GM10248 (cell line): ENCODE data around the gene MORN3.
A peak's percentile ranks its signal among the peaks of the same experiment; 100 is the strongest.
"Not testable (repeated sequence)": the region's sequence is repeated elsewhere in the genome, so short reads cannot be mapped to it uniquely, and the experiment has no call there.

Experiments used
- CTCF ChIA-PET: fragments of 300-600 bp; sonication (Branson Sonifier 250); formaldehyde crosslinking; extraction: SDS; loops from one replicate; lab custom pipeline; 2021; ENCODE audit warnings: antibody characterized with exemption; lab: Yijun Ruan, JAX
- POLR2A ChIA-PET: fragments of 350-650 bp; sonication (Branson Sonifier 250); formaldehyde crosslinking; extraction: SDS; loops from one replicate; lab custom pipeline; 2020; ENCODE audit warnings: antibody characterized with exemption; lab: Yijun Ruan, JAX
- DNase-seq: peaks from one replicate; pipeline ENCODE4 v3.0.0; 2012; ENCODE audit errors: extremely low spot score
- CTCF ChIP-seq: IDR thresholded peaks from 2 replicates; pipeline ENCODE4 v1.5.1; 2012; ENCODE audit warnings: mild to moderate bottlenecking, low read depth; ENCODE audit errors: extremely low read depth, missing control alignments, control extremely low read depth

Gene MORN3

DNA sequence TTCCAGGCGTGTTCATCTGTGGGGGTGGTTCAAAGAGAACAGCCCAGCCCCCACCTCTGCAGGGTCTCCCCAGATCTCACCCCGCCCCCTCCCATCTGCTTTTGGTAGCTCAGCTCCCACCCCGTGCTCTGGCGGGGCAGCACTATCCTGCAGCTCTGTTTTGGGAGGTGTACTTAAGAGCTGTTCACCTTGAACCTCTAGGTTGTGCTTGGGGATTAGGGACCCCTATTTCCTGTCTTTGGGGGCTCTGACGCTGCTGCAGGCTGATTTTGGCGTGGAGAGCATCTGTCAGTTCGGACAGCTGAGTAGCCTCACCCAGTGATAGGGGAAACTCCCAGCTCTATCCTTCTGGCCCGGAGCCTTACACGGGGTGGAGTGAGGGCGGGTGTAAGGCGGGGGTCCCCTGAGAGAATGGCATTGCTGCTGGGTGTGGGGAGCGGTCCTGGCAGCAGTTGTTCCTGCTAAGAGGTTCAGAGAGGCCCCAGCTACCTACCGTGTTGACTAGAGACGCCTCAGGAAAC is 43.9 kb upstream of the MORN3 start:
- CTCF ChIA-PET = interaction anchor here (0.9 to 4.8 kb wide), 8 partner anchors 7 to 214 kb away, joined by 3 to 58 read pairs (median 5); partner anchors contain the start of gene RHOF
- POLR2A ChIA-PET = interaction anchor here (1.3 kb wide), 1 partner anchor 91 kb away, joined by 4 read pairs; the partner anchor contains the start of gene SETD1B
- TF ChIP-seq CTCF = no peak
- no peak for DNase-seq

DNA sequence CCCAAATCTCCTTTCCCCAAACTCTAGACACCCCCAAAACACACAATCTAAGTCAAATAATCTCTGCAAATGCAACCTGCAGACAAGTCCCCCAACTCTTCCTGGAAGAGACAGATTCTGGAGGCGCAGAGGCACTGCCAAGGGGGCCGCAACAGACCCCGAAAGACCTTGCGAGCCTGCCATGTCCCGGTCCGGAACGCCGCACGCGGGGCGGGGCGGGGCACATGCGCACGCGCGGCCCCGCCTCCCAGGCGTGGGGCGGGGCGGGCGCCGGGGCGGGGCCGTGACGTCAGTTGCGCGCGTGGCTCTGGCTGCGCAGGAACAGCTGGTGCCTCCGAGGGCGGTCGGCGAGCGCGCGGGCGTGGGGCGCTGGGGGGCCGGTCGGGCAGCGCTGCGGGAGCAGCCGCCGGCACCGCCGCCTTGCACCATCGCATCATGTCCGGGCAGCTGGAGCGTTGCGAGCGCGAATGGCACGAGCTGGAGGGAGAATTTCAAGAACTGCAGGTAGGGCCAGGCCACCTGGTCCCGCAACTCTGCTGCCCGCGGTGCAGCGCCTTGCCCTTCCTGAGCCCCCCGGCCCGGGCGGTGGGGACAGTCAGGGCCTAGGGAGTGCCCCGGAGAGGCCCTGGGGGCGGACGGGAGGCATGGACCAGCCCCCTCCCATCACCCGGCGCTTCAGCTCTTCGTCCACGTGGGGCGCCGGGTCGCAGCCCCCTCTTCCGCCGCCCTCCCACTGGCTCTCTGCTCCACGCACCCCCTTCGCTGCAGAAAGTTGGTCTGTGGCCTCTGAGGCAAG is 43.2 kb upstream of the MORN3 start, which contains the start of gene TMEM120B:
Gene TMEM120B (plus strand): TSS at position 292 of the 796 bp plus-strand sequence. CDS start 144 bp downstream, at position 436.
- CTCF ChIA-PET = interaction anchor here (0.5 to 4.8 kb wide), 13 partner anchors 8 to 251 kb away, joined by 3 to 58 read pairs (median 4); partner anchors contain the start of gene RHOF
- POLR2A ChIA-PET = interaction anchor here (1.3 kb wide), 1 partner anchor 92 kb away, joined by 4 read pairs; the partner anchor contains the start of gene SETD1B
- DNase-seq = peak; percentile 95
- no peak for TF ChIP-seq CTCF

GRCh38 chr12:121712190-121712460 is 42.7 kb upstream of the MORN3 start:
- DNase-seq = no peak
- POLR2A ChIA-PET = interaction anchor here (0.5 to 1.3 kb wide), 2 partner anchors 92 to 1215 kb away, joined by 4 to 6 read pairs; partner anchors contain the start of gene SETD1B
- TF ChIP-seq CTCF = no peak
- CTCF ChIA-PET = interaction anchor here (0.5 to 4.8 kb wide), 12 partner anchors 9 to 250 kb away, joined by 3 to 58 read pairs (median 4); partner anchors contain the start of gene RHOF

DNA sequence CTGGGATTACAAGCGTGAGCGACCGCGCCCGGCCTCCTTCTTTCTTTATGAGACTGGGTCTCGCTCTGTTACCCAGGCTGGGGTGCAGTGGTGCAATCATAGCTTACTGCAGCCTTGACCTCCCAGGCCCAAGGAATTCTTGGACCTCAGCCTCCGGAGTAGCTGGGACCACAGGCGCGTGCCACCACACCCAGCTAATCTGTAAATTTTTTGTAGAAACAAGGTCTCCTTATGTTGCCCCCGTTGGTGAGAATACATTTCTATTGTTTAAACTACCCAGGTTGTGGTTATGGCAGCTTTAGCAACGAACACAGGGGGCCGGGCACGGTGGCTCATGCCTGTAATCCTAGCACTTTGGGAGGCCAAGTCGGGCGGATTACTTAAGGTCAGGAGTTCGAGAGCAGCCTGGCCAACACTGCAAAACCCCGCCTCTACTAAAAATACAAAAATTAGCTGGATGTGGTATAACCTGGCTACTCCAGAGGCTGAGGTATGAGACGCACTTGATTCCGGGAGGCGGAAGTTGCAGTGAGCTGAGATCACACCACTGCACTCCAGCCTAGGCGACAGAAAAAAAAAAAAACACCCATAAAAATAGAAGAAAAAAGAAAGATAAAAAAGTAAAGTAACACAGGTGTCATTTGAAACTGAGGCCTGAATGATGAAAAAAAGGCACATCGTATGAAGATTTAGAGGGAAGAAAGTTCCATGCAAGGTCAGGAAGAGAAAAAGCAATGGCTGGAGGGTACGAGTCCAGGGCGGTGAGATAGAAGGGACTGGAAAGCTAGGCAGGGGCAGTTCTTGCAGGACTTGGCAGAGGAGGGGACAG is 42.1 kb upstream of the MORN3 start:
- POLR2A ChIA-PET = interaction anchor here (0.5 kb wide), 1 partner anchor 1215 kb away, joined by 6 read pairs; no protein-coding TSS in a partner anchor
- TF ChIP-seq CTCF = no peak
- CTCF ChIA-PET = interaction anchor here (1.1 to 4.8 kb wide), 9 partner anchors 11 to 100 kb away, joined by 3 to 58 read pairs (median 6); partner anchors contain the start of gene RHOF
- no peak for DNase-seq

GRCh38 chr12:121709478-121709961 is 40.1 kb upstream of the MORN3 start:
- TF ChIP-seq CTCF = no peak
- CTCF ChIA-PET = interaction anchor here (1.5 to 4.8 kb wide), 4 partner anchors 12 to 85 kb away, joined by 3 to 58 read pairs (median 6); partner anchors contain the start of gene RHOF
- POLR2A ChIA-PET = no interaction called here
- DNase-seq = no peak

DNA sequence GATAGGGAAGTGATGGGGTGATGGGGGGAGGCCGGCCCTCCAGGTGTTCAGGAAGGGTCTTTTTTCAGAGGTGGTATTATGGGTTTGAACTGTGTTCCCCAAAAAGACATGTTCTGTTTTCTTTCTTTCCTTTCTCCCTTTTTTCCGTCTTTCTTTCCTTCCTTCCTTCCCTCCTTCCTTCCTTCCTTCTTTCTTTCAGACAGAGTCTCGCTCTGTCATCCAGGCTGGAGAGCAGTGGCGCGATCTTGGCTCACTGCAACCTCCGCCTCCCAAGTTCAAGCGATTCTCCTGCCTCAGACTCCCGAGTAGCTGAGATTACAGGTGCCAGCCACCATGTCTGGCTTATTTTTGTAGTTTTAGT is 39.6 kb upstream of the MORN3 start:
- CTCF ChIA-PET = interaction anchor here (1.9 to 4.8 kb wide), 2 partner anchors 65 to 85 kb away, joined by 8 to 58 read pairs; partner anchors contain the start of gene RHOF
- POLR2A ChIA-PET, DNase-seq: not testable (repeated sequence)
